MM.1S (cell line): ENCODE measurements around the gene SLC39A9.

Experiments used
- DNase-seq: peaks from one replicate; pipeline ENCODE4 v3.0.0-alpha.2; 2015
- H2AFZ ChIP-seq: fragments of 300-600 bp; sonication (generic); 2 replicates; pipeline ENCODE4 v1.6.0; 2016; ENCODE audit warnings: antibody characterized with exemption, low read length
- H3F3A ChIP-seq: fragments of 300-600 bp; sonication (generic); 2 replicates; pipeline ENCODE4 v1.6.1; 2016; ENCODE audit warnings: mild to moderate bottlenecking, antibody characterized with exemption, low read length, moderate library complexity, mixed read lengths; ENCODE audit not compliant: insufficient read depth
- H3K27ac ChIP-seq: fragments of 300-600 bp; sonication (generic); 2 replicates; pipeline ENCODE4 v1.5.1; 2016; ENCODE audit warnings: mild to moderate bottlenecking, low read length
- H3K27me3 ChIP-seq: fragments of 300-600 bp; sonication (generic); replicated peaks from 2 replicates; pipeline ENCODE4 v1.6.0; 2016; ENCODE audit warnings: low read length; ENCODE audit not compliant: insufficient read depth
- H3K36me3 ChIP-seq: fragments of 300-600 bp; sonication (generic); replicated peaks from 2 replicates; pipeline ENCODE4 v1.6.1; 2016; ENCODE audit warnings: mild to moderate bottlenecking, low read length, mixed read lengths; ENCODE audit not compliant: insufficient read depth
- H3K4me1 ChIP-seq: fragments of 300-600 bp; sonication (generic); 2 replicates; pipeline ENCODE4 v1.6.1; 2016; ENCODE audit warnings: low read length, mixed read lengths
- H3K4me2 ChIP-seq: fragments of 300-600 bp; sonication (generic); 2 replicates; pipeline ENCODE4 v1.6.0; 2016; ENCODE audit warnings: low read depth, low read length
- H3K4me3 ChIP-seq: fragments of 300-600 bp; sonication (generic); 2 replicates; pipeline ENCODE4 v1.5.1; 2016; ENCODE audit warnings: low read length, mixed read lengths
- H3K79me2 ChIP-seq: fragments of 300-600 bp; sonication (generic); 2 replicates; pipeline ENCODE4 v1.6.1; 2016; ENCODE audit warnings: mixed run types, low read length, mixed read lengths
- H3K9ac ChIP-seq: fragments of 300-600 bp; sonication (generic); 2 replicates; pipeline ENCODE4 v1.6.1; 2016; ENCODE audit warnings: low read length, mixed read lengths
- H3K9me2 ChIP-seq: fragments of 300-600 bp; sonication (generic); replicated peaks from 2 replicates; pipeline ENCODE4 v1.6.1; 2016; ENCODE audit warnings: mild to moderate bottlenecking, low read length, mixed read lengths; ENCODE audit not compliant: insufficient read depth
- H3K9me3 ChIP-seq: fragments of 300-600 bp; sonication (generic); replicated peaks from 2 replicates; pipeline ENCODE4 v1.6.1; 2016; ENCODE audit warnings: mild to moderate bottlenecking, low read length, mixed read lengths; ENCODE audit not compliant: insufficient read depth
- H4K20me1 ChIP-seq: fragments of 300-600 bp; sonication (generic); 2 replicates; pipeline ENCODE4 v1.6.1; 2016; ENCODE audit warnings: mild to moderate bottlenecking, low read length, moderate library complexity, mixed read lengths; ENCODE audit not compliant: insufficient read depth
- CTCF ChIP-seq: fragments of 300-600 bp; sonication (generic); IDR thresholded peaks from 2 replicates; pipeline ENCODE4 v1.5.1; 2016; ENCODE audit warnings: antibody characterized with exemption, low read length, mixed read lengths
- EZH2 ChIP-seq: fragments of 300-600 bp; sonication (generic); optimal IDR thresholded peaks from 2 replicates; pipeline ENCODE3; 2017; ENCODE audit warnings: low read depth, mild to moderate bottlenecking, antibody characterized with exemption, low read length, mixed read lengths
- EZH2phosphoT487 ChIP-seq: fragments of 300-600 bp; sonication (generic); IDR thresholded peaks from 2 replicates; pipeline ENCODE4 v1.6.1; 2018; ENCODE audit warnings: antibody characterized with exemption, low read length

Gene SLC39A9

GRCh38 chr14:69504775-69505174 is 106.3 kb downstream of the SLC39A9 start:
- no peak overlapping the region for H3K4me2 ChIP-seq
- H3K36me3 ChIP-seq, result no peaks in the 10 kb centered on the region
- no peaks in the 10 kb centered on the region for H3K9me3 ChIP-seq
- H3K9ac ChIP-seq, result no peak overlapping the region
- H3K27ac ChIP-seq, result no peak overlapping the region
- H2AFZ ChIP-seq, result no peak overlapping the region
- no peak overlapping the region for H3K4me3 ChIP-seq
- H3F3A ChIP-seq, result no peaks in the 10 kb centered on the region
- no peak for DNase-seq
- H4K20me1 ChIP-seq, result no peaks in the 10 kb centered on the region
- no peaks in the 10 kb centered on the region for H3K4me1 ChIP-seq
- H3K79me2 ChIP-seq, result no peaks in the 10 kb centered on the region
- TF ChIP-seq EZH2, result no peak
- no peak for TF ChIP-seq CTCF
- no peak for TF ChIP-seq EZH2phosphoT487
- H3K9me2 ChIP-seq, result no peaks in the 10 kb centered on the region
- no peaks in the 10 kb centered on the region for H3K27me3 ChIP-seq

GRCh38 chr14:69505338-69506240 is 107.1 kb downstream of the SLC39A9 start:
- Histone ChIP-seq H3K27ac (no peak overlapping the region), H3F3A (no peaks in the 10 kb centered on the region), H3K9me3 (no peaks in the 10 kb centered on the region), H3K4me3 (no peak overlapping the region), H2AFZ (no peak overlapping the region), H3K36me3 (no peaks in the 10 kb centered on the region), H3K4me1 (no peaks in the 10 kb centered on the region), H3K9ac (no peak overlapping the region), H3K9me2 (no peaks in the 10 kb centered on the region), H4K20me1 (no peaks in the 10 kb centered on the region), H3K4me2 (no peak overlapping the region), H3K27me3 (no peaks in the 10 kb centered on the region), H3K79me2 (no peaks in the 10 kb centered on the region)
- DNase-seq, result no peak
- TF ChIP-seq EZH2 (no peak), EZH2phosphoT487 (no peak), CTCF (no peak)

- no peaks in the 10 kb centered on the region for H3F3A ChIP-seq
- H3K4me1 ChIP-seq, result no peaks in the 10 kb centered on the region
- H2AFZ ChIP-seq, result no peak overlapping the region
- H3K79me2 ChIP-seq, result no peaks in the 10 kb centered on the region
- no peaks in the 10 kb centered on the region for H3K36me3 ChIP-seq
- no peaks in the 10 kb centered on the region for H4K20me1 ChIP-seq
- no peak overlapping the region for H3K27ac ChIP-seq
- H3K4me3 ChIP-seq, result no peak overlapping the region
- no peak overlapping the region for H3K4me2 ChIP-seq
- no peak for DNase-seq
- no peak overlapping the region for H3K9ac ChIP-seq
- H3K9me3 ChIP-seq, result no peaks in the 10 kb centered on the region
- no peak for TF ChIP-seq CTCF
- TF ChIP-seq EZH2, result no peak
- H3K9me2 ChIP-seq, result no peaks in the 10 kb centered on the region
- H3K27me3 ChIP-seq, result no peaks in the 10 kb centered on the region
Observed at GRCh38 chr14:69506241-69506595, 107.7 kb downstream of the SLC39A9 start.
